ENCODE data around the gene ZNF674.
"Not testable (repeated sequence)": the region's sequence is repeated elsewhere in the genome, so short reads cannot be mapped to it uniquely, and the experiment has no call there.

Gene ZNF674

GRCh38 chrX:46477435-46477834, 67.8 kb downstream of the ZNF674 start:
- no peak for DNase-seq (ENCODE audit: low read depth in 2 of 2)

DNA sequence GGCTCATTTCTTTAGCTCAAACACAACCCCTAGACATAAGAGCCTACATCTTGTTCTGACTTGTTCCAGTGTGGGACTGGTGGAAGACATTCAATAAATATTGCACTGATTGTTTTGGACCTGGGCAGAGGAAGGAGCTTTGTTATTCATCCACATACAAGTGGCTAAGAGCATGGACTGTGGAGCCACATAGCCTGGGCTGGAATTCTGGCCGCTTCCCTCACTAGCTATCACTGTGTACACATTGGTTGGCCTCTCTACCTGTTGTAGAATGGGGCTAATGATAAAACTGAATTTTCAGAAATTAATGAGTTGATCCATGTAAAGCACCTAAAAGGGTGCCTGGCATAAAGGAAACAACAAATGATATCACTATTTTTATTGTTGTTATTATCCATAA, 80.0 kb downstream of the ZNF674 start:
- DNase-seq (ENCODE audit: low read depth in 2 of 2): no peak

DNA sequence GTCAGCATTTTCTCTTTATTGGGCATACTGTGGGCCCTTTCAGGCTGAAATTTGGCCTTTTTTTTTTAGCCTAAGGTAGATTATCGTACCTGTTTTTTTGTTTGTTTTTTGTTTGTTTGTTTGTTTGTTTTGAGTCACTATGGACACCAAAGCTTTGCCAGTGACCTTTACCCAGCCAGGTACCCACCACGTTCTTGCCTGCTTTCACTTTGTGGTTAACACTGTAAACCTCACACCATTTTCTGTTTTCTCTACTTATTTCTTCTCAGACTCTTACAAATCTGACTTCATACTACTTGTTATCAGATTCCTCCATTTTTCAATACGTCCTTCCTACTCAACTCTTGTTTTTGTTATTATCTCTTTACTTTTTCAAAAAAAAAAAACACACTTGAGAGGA, 81.5 kb downstream of the ZNF674 start:
- DNase-seq (ENCODE audit: low read depth in 2 of 2): no peak

GRCh38 chrX:46461660-46462191, 83.5 kb downstream of the ZNF674 start:
- DNase-seq (ENCODE audit: low read depth in 2 of 2): no peak

GRCh38 chrX:46460801-46461659, 84.2 kb downstream of the ZNF674 start:
- not testable (repeated sequence) for DNase-seq (ENCODE audit: low read depth in 2 of 2)

DNA sequence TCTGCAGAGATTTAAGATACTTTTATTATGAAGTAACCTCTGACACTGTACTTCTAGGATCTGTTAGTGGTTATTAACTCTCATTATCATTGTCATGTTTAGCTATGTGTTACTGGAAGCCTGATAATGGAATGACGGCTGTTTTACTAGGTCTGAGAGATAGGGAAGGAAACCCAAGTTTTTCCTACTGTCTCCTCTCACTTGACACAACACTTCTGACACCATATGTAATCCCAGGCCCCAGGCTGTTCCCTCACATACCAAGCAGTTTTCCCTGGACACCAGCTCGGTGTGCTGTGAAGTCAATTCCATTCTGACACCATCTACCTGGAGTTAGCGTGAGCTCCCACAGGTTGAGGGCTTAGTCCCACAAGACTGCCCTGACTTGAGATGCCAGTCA, 85.6 kb downstream of the ZNF674 start:
- no peak for DNase-seq (ENCODE audit: low read depth in 2 of 2)

DNA sequence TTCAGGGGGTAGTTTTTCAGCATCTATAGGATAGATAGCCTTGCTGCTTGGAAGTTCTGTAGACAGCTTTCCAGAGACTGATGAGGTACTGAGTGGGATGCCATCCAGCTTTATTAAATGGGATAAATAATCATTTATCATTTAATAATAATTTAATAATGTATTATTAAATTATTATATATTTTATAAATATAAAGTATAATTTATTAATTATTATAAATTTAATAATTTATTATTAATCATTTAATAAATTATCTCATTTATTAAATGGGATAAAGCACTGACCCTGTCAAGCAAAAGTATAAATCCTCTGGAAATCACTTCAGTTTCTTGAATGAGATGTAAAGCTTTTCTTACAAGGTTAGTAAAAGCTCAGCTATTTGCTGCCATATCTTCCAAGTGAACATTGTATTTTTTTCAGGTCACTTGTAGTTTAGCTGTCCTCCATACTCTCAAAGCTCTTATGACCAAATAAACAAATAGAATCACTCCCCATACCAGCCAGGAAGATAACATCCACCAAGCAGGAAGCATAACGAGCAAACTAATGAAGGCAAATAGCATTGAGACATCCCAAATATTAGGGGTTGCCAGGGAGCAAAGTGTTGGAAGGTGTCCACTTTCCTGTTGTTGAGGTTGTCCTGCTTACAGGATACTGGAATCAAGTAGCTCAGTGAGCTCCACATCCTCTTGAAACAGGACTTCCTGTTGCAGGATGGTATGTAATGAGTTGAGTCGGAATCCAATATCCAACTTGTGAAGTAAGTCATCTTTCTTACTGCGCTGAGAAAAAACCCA, 88.9 kb downstream of the ZNF674 start:
- DNase-seq (ENCODE audit: low read depth in 2 of 2): no peak
